HG03175 (cell line): ENCODE measurements around the gene CYB5RL.

Experiments used
- ATAC-seq: cut with Tn5 transposase; IDR thresholded peaks from one replicate; pipeline ENCODE4 v1.9.1; 2021; ENCODE audit warnings: mild to moderate bottlenecking, moderate library complexity; ENCODE audit not compliant: unreplicated experiment

Gene CYB5RL

DNA sequence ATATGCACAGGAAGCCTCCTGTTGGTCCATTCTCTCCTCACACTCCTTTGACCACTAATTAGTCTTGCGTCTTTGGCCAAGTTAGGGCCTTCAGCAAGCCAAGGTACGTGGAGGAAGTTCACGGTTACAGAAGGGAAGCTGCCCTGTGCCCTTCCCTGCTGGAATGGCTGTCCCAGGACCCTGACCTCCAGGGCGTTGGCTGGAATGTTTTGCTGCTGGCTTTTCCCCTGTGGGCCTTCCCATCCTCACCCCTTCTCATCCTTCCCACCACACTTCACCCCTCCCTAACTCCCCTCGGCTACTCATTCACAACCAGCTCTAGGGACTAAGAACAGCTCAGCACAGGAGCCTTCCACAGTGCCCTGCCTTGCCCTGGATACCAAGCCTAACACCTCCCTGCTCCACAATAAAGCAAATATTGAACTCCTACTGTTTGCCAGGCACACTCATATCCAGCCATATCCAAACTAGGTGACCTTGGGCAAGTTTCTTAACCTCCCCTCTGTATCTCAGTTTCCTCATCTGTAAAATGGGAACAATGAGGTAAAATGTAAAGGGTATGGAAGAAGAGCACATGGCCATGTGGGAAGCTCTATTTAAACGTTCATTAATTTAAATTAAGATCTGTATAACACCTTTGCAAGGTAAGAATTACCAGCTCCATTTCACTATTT lies 38.2 kb downstream of the CYB5RL start:
- ATAC-seq = no peak

DNA sequence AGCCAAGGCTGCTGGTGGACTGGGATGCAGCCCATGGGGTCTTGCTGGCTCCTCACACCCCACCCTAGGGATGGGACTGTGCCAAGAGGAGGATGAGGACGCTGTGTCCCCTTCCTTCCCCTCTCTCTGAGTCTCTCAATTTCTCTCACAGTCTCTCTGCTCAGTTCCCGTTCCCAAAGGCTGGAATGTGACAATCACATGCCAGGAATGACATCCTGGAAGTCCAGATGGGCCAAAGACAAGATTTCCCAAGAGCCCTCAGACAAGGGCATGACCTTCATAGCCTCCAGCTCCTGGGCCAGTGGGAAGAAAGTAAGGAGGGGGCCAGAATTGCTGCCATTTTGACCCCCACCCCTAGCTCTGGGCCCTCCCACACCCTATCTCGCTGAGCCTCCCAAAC lies 39.5 kb downstream of the CYB5RL start:
- ATAC-seq = no peak

GRCh38 chr1:54159733-54160316 lies 40.0 kb downstream of the CYB5RL start:
- no peak for ATAC-seq

- no peak for ATAC-seq
Measured at GRCh38 chr1:54158071-54158470, 41.8 kb downstream of the CYB5RL start.

GRCh38 chr1:54157401-54157800 lies 42.4 kb downstream of the CYB5RL start:
- ATAC-seq = no peak

- ATAC-seq = no peak
Measured at GRCh38 chr1:54156986-54157385, 42.8 kb downstream of the CYB5RL start.

DNA sequence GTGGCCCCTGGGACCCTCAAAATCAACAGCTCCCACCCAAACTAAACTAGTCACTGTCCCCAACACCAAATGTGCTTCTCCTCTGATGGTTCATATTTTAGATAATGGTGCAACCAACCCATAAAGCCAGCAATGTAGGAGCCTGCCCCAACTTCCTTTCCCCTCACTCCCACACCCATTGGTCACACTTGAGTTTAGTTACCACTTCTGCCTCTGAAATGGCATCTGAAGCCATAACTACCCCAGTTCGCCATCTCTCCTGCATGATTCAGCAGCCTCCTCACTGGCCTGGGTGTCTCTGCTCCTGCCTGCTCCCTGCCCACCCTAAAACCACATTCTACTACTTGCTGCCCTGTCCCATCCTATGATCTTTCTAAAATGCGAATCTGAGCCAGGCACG lies 43.6 kb downstream of the CYB5RL start:
- ATAC-seq = no peak

DNA sequence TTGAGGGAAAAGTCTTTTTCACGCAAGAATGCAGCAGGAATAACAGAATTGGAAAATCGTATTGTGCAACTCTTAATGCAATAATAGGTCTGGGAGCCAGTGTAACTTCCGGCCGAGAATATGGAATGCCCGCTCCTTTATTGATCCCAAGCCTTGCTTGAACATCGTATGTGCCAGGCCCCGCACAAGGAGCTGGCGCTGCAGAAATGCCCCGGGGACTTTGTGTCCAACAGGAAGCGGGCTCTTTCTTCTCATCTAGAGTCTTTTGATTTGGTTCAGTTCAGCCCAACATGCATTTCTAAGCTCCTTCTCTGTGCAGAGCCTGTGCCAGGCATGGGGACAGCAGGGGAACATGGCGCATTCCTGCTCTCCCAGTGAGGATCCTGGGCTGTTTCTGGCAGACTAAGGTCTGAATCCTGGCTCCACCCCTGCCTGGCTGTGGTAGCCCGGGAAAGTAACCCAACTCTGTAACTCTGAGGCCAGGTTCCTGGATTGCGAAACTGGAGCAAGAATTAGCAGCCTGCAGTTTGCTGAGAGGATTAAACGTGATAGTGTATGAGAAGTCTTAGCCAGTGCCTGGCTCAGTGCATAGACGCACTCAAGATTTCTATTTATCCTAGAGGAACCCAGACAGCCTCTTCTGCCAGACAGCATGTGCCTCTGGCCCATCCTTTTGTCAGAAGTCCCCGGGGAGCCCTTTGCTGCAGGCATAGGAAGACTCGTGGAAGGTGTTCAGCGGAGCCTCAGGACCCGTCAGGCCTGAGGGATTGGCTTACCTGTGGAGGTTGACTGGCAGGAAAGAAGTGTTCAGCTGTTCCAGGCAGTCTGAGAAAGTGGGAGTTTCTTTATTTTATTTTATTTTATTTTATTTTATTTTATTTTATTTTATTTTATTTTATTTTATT lies 46.0 kb downstream of the CYB5RL start:
- ATAC-seq = no peak

GRCh38 chr1:54152696-54153095 lies 47.1 kb downstream of the CYB5RL start, which contains the start of gene CDCP2:
Gene CDCP2, minus strand, starts transcription at chr1:54153000. Its CDS starts 78 bp downstream, at chr1:54152922.
- no peak for ATAC-seq

- no peak for ATAC-seq
Measured at GRCh38 chr1:54151013-54151412, 48.8 kb downstream of the CYB5RL start.
